ENCODE measurements around the gene ATP5PO.
"Not testable (repeated sequence)": the region's sequence is repeated elsewhere in the genome, so short reads cannot be mapped to it uniquely, and the experiment has no call there.

DNA sequence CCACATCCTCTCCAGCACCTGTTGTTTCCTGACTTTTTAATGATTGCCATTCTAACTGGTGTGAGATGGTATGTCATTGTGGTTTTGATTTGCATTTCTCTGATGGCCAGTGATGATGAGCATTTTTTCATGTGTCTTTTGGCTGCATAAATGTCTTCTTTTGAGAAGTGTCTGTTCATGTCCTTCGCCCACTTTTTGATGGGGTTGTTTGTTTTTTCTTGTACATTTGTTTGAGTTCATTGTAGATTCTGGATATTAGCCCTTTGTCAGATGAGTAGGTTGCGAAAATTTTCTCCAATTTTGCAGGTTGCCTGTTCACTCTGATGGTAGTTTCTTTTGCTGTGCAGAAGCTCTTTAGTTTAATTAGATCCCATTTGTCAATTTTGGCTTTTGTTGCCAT is 10.6 kb upstream of the ATP5PO start:
- TF ChIP-seq, protein P1, sequence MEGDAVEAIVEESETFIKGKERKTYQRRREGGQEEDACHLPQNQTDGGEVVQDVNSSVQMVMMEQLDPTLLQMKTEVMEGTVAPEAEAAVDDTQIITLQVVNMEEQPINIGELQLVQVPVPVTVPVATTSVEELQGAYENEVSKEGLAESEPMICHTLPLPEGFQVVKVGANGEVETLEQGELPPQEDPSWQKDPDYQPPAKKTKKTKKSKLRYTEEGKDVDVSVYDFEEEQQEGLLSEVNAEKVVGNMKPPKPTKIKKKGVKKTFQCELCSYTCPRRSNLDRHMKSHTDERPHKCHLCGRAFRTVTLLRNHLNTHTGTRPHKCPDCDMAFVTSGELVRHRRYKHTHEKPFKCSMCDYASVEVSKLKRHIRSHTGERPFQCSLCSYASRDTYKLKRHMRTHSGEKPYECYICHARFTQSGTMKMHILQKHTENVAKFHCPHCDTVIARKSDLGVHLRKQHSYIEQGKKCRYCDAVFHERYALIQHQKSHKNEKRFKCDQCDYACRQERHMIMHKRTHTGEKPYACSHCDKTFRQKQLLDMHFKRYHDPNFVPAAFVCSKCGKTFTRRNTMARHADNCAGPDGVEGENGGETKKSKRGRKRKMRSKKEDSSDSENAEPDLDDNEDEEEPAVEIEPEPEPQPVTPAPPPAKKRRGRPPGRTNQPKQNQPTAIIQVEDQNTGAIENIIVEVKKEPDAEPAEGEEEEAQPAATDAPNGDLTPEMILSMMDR (IDR thresholded peaks at IDR 0.05): not testable (repeated sequence)
- not testable (repeated sequence) for TF ChIP-seq RAD21 (IDR thresholded peaks at IDR 0.05; ENCODE audit: low read length); POLR2AphosphoS5 (IDR thresholded peaks at IDR 0.05; ENCODE audit: low read depth, low read length); FOSL2 (IDR thresholded peaks at IDR 0.05; ENCODE audit: borderline replicate concordance, low read depth); JUND (IDR thresholded peaks at IDR 0.05); TAF1 (IDR thresholded peaks at IDR 0.05; ENCODE audit: borderline replicate concordance, low read depth, low read length); RFX5 (IDR thresholded peaks at IDR 0.05; ENCODE audit: low read length); ELF1 (IDR thresholded peaks at IDR 0.05); YY1 (IDR thresholded peaks at IDR 0.05; ENCODE audit: low read depth)
- TF ChIP-seq, protein P2, sequence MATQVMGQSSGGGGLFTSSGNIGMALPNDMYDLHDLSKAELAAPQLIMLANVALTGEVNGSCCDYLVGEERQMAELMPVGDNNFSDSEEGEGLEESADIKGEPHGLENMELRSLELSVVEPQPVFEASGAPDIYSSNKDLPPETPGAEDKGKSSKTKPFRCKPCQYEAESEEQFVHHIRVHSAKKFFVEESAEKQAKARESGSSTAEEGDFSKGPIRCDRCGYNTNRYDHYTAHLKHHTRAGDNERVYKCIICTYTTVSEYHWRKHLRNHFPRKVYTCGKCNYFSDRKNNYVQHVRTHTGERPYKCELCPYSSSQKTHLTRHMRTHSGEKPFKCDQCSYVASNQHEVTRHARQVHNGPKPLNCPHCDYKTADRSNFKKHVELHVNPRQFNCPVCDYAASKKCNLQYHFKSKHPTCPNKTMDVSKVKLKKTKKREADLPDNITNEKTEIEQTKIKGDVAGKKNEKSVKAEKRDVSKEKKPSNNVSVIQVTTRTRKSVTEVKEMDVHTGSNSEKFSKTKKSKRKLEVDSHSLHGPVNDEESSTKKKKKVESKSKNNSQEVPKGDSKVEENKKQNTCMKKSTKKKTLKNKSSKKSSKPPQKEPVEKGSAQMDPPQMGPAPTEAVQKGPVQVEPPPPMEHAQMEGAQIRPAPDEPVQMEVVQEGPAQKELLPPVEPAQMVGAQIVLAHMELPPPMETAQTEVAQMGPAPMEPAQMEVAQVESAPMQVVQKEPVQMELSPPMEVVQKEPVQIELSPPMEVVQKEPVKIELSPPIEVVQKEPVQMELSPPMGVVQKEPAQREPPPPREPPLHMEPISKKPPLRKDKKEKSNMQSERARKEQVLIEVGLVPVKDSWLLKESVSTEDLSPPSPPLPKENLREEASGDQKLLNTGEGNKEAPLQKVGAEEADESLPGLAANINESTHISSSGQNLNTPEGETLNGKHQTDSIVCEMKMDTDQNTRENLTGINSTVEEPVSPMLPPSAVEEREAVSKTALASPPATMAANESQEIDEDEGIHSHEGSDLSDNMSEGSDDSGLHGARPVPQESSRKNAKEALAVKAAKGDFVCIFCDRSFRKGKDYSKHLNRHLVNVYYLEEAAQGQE (IDR thresholded peaks at IDR 0.05; ENCODE audit: low read depth, low read length): not testable (repeated sequence)
- TF ChIP-seq, protein P3, sequence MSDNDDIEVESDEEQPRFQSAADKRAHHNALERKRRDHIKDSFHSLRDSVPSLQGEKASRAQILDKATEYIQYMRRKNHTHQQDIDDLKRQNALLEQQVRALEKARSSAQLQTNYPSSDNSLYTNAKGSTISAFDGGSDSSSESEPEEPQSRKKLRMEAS (IDR thresholded peaks at IDR 0.05; ENCODE audit: low read depth): not testable (repeated sequence)

Data from SK-N-SH (cell line).